OCI-M2 (cell line): ENCODE measurements around the gene MEF2A.
"Not testable (repeated sequence)": the region's sequence is repeated elsewhere in the genome, so short reads cannot be mapped to it uniquely, and the experiment has no call there.

Experiments
- DNase-seq: peaks from one replicate; lab custom pipeline; 2025; ENCODE audit not compliant: unreplicated experiment; lab: John Stamatoyannopoulos, UW

Gene MEF2A

GRCh38 chr15:99644913-99645542 is 79.2 kb downstream of the MEF2A start:
- no peak for DNase-seq

GRCh38 chr15:99645543-99645935 is 79.8 kb downstream of the MEF2A start:
- no peak for DNase-seq

GRCh38 chr15:99645951-99646350 is 80.2 kb downstream of the MEF2A start:
- DNase-seq: no peak

- no peak for DNase-seq
Observed at GRCh38 chr15:99651023-99651807, 85.4 kb downstream of the MEF2A start.

- no peak for DNase-seq
Observed at GRCh38 chr15:99656205-99656604, 90.4 kb downstream of the MEF2A start.

- DNase-seq: no peak
Observed at GRCh38 chr15:99657996-99658395, 92.2 kb downstream of the MEF2A start.

GRCh38 chr15:99662903-99663302 is 97.1 kb downstream of the MEF2A start:
- DNase-seq: no peak

- DNase-seq: not testable (repeated sequence)
Observed at GRCh38 chr15:99666073-99666472, 100.3 kb downstream of the MEF2A start.

GRCh38 chr15:99668533-99669182 is 102.9 kb downstream of the MEF2A start:
- DNase-seq: no peak

- no peak for DNase-seq
Observed at GRCh38 chr15:99669250-99669649, 103.5 kb downstream of the MEF2A start.

- DNase-seq: no peak
Observed at GRCh38 chr15:99671926-99672635, 106.3 kb downstream of the MEF2A start.

- DNase-seq: no peak
Observed at GRCh38 chr15:99673111-99673510, 107.3 kb downstream of the MEF2A start.

- no peak for DNase-seq
Observed at GRCh38 chr15:99674279-99674678, 108.5 kb downstream of the MEF2A start.

- no peak for DNase-seq
Observed at GRCh38 chr15:99677540-99678134, 111.9 kb downstream of the MEF2A start.

- DNase-seq: no peak
Observed at GRCh38 chr15:99680276-99680675, 114.5 kb downstream of the MEF2A start.

- no peak for DNase-seq
Observed at GRCh38 chr15:99681990-99682389, 116.2 kb downstream of the MEF2A start.

GRCh38 chr15:99682455-99682854 is 116.7 kb downstream of the MEF2A start:
- DNase-seq: no peak

GRCh38 chr15:99683000-99683670 is 117.4 kb downstream of the MEF2A start:
- DNase-seq: no peak

- no peak for DNase-seq
Observed at GRCh38 chr15:99686290-99686689, 120.5 kb downstream of the MEF2A start.

GRCh38 chr15:99692825-99693224 is 127.0 kb downstream of the MEF2A start:
- no peak for DNase-seq

GRCh38 chr15:99696096-99696495 is 130.3 kb downstream of the MEF2A start:
- no peak for DNase-seq
